Measurements from ENCODE around the gene KISS1.

DNA sequence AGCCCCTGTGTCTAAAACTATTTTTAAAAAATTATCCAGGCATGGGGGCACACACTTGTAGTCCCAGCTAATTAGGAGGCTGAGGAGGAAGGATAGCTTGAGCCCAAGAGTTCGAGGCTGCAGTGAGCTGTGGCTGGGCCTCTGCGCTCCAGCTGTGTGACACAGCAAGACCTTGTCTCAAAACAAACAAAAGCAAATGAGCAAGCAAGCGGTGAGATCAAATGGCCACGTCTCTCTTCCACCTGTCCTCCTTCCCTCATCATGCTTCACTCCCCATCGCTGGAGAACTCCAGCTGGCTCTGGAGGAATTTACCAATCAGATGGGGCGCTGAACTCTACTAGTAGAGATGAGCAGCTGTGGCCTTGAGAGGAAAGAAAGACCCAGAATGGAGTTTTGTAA is 16.2 kb downstream of the KISS1 start:
- TF ChIP-seq CTCF (IDR thresholded peaks at IDR 0.05; ENCODE audit: low read depth, low read length) (no peak), POLR2A (IDR thresholded peaks at IDR 0.05; ENCODE audit: extremely low read depth, insufficient read length) (no peak), MAX (IDR thresholded peaks at IDR 0.05; ENCODE audit: low read depth, low read length) (no peak), MYC (IDR thresholded peaks at IDR 0.05; ENCODE audit: low read depth, low read length) (no peak)
